Epithelial cell of esophagus (primary cell): ENCODE measurements around the gene ZXDA.

Experiments used
- DNase-seq: peaks from one replicate; pipeline ENCODE4 v3.0.0; 2010; ENCODE audit warnings: low read depth
- H3K4me3 ChIP-seq: 2 replicates; pipeline ENCODE4 v1.5.1; 2011; ENCODE audit warnings: mild to moderate bottlenecking, low read length, control low read depth
- TF ChIP-seq, protein P1 (sequence below): IDR thresholded peaks from 2 replicates; pipeline ENCODE4 v1.5.1; 2011; ENCODE audit warnings: low read depth, mild to moderate bottlenecking, low read length, control low read depth, inconsistent platforms; ENCODE audit not compliant: insufficient read depth; ENCODE audit errors: missing control alignments

Gene ZXDA, protein sequence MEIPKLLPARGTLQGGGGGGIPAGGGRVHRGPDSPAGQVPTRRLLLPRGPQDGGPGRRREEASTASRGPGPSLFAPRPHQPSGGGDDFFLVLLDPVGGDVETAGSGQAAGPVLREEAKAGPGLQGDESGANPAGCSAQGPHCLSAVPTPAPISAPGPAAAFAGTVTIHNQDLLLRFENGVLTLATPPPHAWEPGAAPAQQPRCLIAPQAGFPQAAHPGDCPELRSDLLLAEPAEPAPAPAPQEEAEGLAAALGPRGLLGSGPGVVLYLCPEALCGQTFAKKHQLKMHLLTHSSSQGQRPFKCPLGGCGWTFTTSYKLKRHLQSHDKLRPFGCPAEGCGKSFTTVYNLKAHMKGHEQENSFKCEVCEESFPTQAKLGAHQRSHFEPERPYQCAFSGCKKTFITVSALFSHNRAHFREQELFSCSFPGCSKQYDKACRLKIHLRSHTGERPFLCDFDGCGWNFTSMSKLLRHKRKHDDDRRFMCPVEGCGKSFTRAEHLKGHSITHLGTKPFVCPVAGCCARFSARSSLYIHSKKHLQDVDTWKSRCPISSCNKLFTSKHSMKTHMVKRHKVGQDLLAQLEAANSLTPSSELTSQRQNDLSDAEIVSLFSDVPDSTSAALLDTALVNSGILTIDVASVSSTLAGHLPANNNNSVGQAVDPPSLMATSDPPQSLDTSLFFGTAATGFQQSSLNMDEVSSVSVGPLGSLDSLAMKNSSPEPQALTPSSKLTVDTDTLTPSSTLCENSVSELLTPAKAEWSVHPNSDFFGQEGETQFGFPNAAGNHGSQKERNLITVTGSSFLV

DNA sequence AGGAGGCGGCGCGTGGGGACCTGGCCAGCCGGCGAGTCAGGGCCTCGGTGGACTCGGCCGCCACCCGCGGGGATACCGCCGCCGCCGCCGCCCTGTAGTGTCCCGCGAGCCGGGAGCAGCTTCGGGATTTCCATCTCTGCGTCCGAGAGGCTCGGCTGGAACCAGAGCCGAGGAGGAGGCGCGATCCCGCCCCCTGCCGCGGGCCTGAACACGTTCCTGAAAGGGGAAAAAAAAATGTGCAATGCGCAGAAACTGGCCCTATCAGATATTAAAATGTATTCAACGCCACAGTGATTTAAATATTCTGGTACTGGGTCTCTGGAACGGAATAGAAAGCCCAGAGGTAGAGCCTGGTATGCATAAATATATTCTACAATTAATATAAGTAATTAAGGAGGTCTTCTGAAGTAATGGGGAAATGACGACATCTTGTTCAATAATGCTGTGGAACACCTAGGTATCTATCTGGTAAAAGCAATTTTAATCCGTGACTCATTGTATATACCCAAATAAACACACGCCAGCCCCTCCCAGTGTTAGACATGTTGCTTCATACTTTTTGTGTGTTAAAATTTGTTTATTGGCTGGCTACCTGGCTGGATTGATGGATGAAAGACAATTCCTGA, at the start of gene ZXDA:
Gene ZXDA (minus strand): TSS at position 172 of the 626 bp plus-strand sequence. CDS start 38 bp downstream, at position 134.
- peak; percentile 66 for DNase-seq
- H3K4me3 ChIP-seq, result peak within 1 kb of the TSS; percentile 35

DNA sequence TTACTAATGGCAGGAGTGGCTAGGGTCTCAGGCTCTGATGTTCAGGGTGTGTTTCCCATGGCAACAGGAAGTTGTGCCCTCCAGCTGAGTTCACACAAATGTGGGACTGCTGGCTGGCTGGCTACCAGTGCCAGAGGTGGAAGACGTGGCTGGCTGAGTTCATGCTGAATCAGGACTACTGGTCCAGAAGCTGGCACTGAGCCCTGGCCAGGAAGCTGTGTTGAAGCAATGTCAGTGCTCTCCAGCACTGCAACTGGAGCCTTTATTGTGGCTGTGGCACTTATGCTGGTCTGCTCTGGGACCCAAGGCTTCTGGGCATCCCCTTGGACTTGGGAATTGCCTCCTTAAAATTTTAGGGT, 42.0 kb upstream of the ZXDA start:
- no peak overlapping the region for H3K4me3 ChIP-seq
- TF ChIP-seq, protein P1, sequence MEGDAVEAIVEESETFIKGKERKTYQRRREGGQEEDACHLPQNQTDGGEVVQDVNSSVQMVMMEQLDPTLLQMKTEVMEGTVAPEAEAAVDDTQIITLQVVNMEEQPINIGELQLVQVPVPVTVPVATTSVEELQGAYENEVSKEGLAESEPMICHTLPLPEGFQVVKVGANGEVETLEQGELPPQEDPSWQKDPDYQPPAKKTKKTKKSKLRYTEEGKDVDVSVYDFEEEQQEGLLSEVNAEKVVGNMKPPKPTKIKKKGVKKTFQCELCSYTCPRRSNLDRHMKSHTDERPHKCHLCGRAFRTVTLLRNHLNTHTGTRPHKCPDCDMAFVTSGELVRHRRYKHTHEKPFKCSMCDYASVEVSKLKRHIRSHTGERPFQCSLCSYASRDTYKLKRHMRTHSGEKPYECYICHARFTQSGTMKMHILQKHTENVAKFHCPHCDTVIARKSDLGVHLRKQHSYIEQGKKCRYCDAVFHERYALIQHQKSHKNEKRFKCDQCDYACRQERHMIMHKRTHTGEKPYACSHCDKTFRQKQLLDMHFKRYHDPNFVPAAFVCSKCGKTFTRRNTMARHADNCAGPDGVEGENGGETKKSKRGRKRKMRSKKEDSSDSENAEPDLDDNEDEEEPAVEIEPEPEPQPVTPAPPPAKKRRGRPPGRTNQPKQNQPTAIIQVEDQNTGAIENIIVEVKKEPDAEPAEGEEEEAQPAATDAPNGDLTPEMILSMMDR, result no peak
- no peak for DNase-seq

DNA sequence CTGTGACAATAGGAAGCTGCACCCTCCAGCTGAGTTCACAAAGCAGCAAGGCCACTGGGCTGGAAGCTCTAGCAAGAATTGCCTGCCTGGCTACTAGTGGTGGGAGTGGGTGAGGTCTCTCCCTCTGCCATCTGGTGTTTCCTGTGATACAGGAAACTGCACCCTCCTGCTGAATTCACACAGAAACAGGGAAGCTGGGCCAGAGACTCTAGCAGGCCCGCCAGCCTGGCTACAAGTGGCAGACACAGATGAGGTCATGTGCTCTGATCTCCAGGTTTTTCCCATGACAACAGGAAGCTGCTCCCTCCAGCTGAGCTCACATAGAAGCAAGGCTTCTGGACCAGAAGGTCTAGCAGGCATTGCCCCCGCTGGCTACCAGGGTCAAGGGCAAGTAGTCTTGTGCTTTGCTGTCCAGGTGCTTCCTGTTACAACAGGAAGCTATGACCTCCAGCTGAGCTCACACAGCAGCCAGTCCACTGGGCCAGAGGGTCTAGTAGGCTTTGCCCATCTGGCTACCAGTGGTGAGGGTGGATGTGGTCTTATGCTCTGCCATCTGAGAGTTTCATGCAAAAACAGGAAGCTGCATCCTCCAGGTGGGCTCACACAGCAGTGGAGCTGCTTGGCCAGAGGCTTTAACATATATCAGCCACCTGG, 41.5 kb upstream of the ZXDA start:
- TF ChIP-seq, protein P1, result no peak
- no peak overlapping the region for H3K4me3 ChIP-seq
- DNase-seq, result no peak

DNA sequence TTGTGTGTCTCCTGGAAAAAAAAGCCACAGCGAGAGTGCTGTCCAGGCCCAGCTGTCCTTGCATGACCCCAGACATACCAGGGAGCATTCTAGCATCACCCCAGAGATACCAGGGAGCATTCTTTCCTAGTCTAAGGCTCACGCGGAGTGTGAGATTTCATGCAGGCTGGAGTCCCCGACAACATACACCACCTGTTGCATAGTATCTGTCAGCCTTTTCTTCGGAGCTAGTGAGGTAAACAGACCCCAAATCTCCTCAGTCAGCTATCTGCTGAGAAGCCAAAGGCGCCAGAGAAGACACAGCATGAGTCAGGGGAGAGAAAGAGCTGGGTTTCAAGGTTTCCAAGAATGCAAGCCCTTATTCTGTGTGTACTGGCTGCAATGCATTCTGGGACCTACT, 23.1 kb upstream of the ZXDA start:
- H3K4me3 ChIP-seq, result no peak overlapping the region
- TF ChIP-seq, protein P1, result no peak
- DNase-seq, result no peak

DNA sequence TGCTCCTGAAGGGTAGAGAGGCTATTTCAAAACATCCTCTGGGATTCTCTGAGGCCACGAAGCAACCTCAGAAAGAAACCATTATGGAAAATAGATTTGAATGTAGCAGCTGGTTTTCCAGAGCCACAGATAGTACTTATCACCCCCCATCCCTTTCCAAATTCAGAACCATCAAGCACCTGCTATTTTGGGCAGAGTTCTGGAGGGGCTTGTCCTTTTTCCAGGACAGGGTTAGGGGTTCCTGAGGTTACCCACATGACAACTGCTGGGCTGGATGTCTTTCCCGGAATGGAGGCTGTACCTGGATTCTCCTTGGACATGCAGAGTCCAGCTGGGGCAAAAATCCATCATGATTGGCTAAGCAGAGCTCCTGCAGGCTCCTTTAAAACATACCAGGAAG, 22.0 kb upstream of the ZXDA start:
- no peak for DNase-seq
- H3K4me3 ChIP-seq, result no peak overlapping the region
- TF ChIP-seq, protein P1, result no peak

DNA sequence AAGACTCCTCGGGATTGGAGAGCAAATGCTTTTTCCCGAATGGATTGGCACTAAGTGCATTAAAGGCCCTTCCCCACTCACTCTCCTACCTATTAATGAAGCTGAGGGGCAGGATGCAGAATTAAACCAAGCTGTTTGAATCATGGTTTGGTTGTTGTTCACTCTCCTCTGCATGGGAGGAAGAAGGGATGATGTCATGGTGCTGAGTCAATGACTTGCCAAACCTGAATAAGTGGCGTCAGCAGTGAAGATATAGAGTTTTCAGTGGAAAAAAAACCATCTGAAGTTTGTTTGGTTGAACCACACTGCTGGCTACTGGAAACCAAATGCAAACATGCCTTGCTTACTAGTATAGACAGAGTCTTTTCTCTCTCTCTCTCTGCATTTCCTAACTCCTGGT, 19.8 kb upstream of the ZXDA start:
- no peak overlapping the region for H3K4me3 ChIP-seq
- peak; percentile 68 for DNase-seq
- TF ChIP-seq, protein P1, result no peak

DNA sequence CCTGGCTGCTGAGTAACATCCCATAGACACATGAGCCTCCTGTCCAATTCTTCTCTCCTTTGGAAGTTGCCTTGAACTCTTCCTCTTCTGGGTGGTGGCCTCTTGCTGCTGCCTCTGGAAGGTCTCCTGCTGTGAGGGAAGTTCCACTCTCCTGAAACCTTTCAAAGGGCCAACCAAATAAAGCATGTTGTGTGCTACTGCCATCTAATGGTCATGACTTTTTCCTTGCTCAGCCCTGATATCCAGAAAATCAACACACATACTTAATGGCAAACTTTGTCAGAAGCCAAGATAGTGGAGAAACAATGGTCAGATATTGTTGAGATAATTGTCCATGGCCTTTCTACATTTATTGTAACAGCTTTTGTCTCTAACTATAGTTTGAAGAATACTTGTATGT, 19.1 kb upstream of the ZXDA start:
- H3K4me3 ChIP-seq, result no peak overlapping the region
- peak; percentile 44 for DNase-seq
- TF ChIP-seq, protein P1, result peak; percentile 51
